HepG2 (cell line): Measurements from ENCODE around the gene CERT1. TPM values are rescaled to one million over a fixed set of nuclear protein-coding genes. Genes with fewer than 3 reads are reported as not detected.

ENCODE experiments used
- ARID5B ChIP-seq: IDR thresholded peaks from 2 replicates; pipeline ENCODE4 v1.4.0; 2020; ENCODE audit warnings: mild to moderate bottlenecking, missing genetic modification reagents
- ASH2L ChIP-seq: fragments of 300-600, 200-600 bp; sonication (generic); IDR thresholded peaks from 2 replicates; pipeline ENCODE4 v1.7.0; 2017; ENCODE audit warnings: low read depth, mild to moderate bottlenecking, moderate library complexity, mixed read lengths, low read length; ENCODE audit not compliant: insufficient read length
- FOXA3 ChIP-seq: IDR thresholded peaks from 2 replicates; pipeline ENCODE4 v1.6.1; 2016; ENCODE audit warnings: missing genetic modification reagents, missing compliant biosample characterization
- FOXP1 ChIP-seq, 2 experiments: fragments of 450-650 bp in 1 of 2; IDR thresholded peaks; 2 replicates each; pipeline ENCODE4 v1.6.1; 2017 to 2018; ENCODE audit warnings: antibody characterized with exemption in 1 of 2
- KDM6A ChIP-seq: IDR thresholded peaks from 2 replicates; pipeline ENCODE4 v1.6.1; 2016; ENCODE audit warnings: low read depth
- NFATC3 ChIP-seq: sonication (generic); formaldehyde crosslinking; IDR thresholded peaks from 2 replicates; pipeline ENCODE4 v1.5.1; 2020; ENCODE audit warnings: mild to moderate bottlenecking, missing genetic modification reagents
- RFXANK ChIP-seq: IDR thresholded peaks from 2 replicates; pipeline ENCODE4 v1.6.1; 2016
- RXRB ChIP-seq: IDR thresholded peaks from 2 replicates; pipeline ENCODE4 v1.6.1; 2016; ENCODE audit warnings: borderline replicate concordance, missing genetic modification reagents, missing compliant biosample characterization
- SALL1 ChIP-seq: sonication (generic); formaldehyde crosslinking; IDR thresholded peaks from 2 replicates; pipeline ENCODE4 v1.8.0; 2022; ENCODE audit warnings: mild to moderate bottlenecking, missing genetic modification reagents
- SNAI1 ChIP-seq: sonication (generic); formaldehyde crosslinking; IDR thresholded peaks from 2 replicates; pipeline ENCODE4 v1.5.0; 2020; ENCODE audit warnings: mild to moderate bottlenecking, missing genetic modification reagents, borderline replicate concordance
- ZFX ChIP-seq: sonication (generic); formaldehyde crosslinking; IDR thresholded peaks from 2 replicates; pipeline ENCODE4 v1.4.0; 2020; ENCODE audit warnings: mild to moderate bottlenecking, low read depth, missing genetic modification reagents, moderate library complexity
- ZMYM3 ChIP-seq: sonication (generic); formaldehyde crosslinking; IDR thresholded peaks from 2 replicates; pipeline ENCODE4 v1.5.1; 2020; ENCODE audit warnings: mild to moderate bottlenecking, missing genetic modification reagents
- ZNF672 ChIP-seq: sonication (generic); formaldehyde crosslinking; IDR thresholded peaks from 2 replicates; pipeline ENCODE4 v1.8.1; 2022; ENCODE audit warnings: missing genetic modification reagents
- ZNF761 ChIP-seq: sonication (generic); formaldehyde crosslinking; conservative IDR thresholded peaks from 2 replicates; pipeline ENCODE4 v1.4.0; 2020; ENCODE audit warnings: mild to moderate bottlenecking, missing genetic modification reagents
- ZSCAN25 ChIP-seq: sonication (generic); formaldehyde crosslinking; IDR thresholded peaks from 2 replicates; pipeline ENCODE4 v1.8.0; 2022; ENCODE audit warnings: mild to moderate bottlenecking, missing genetic modification reagents
- polyA plus RNA-seq, 8 experiments: library from polyadenylated mRNA; depleted of rRNA in 3 of 8; stranded (reverse) in 7 of 8; unstranded in 1 of 8; fragments of >200 nt; fragmentation: Illumina TruSeq in 4 of 8; extraction: Trizol in 4 of 8; gene quantifications; 2 replicates each; pipeline versions ENCODE4 v1.2.1 to v1.2.3, GENCODE V29; 2011 to 2016; ENCODE audit warnings: low read depth in 4 of 8, missing spikeins in 1 of 8, mixed read lengths in 1 of 8; ENCODE audit not compliant: insufficient read depth in 1 of 8
- total RNA-seq, 5 experiments: library from RNA; depleted of rRNA; stranded (reverse); fragments of >200 nt; fragmentation: Illumina TruSeq; extraction: Trizol; gene quantifications; 2 replicates each; pipeline ENCODE4 v1.2.3, GENCODE V29; 2016; ENCODE audit warnings: low read depth in 1 of 5
- TF ChIP-seq, protein P1 (sequence below): sonication (generic); formaldehyde crosslinking; IDR thresholded peaks from 2 replicates; pipeline ENCODE4 v1.5.0; 2020; ENCODE audit warnings: missing genetic modification reagents
- TF ChIP-seq, protein P2 (sequence below): sonication (generic); formaldehyde crosslinking; IDR thresholded peaks from 2 replicates; pipeline ENCODE4 v1.4.0; 2020; ENCODE audit warnings: missing genetic modification reagents
- TF ChIP-seq, protein P3 (sequence below): sonication (generic); formaldehyde crosslinking; conservative IDR thresholded peaks from 2 replicates; pipeline ENCODE4 v1.4.0; 2020; ENCODE audit warnings: mild to moderate bottlenecking, missing genetic modification reagents, moderate library complexity

CERT1 gene
- total and polyA plus RNA-seq, 2 of the 13 experiments (the other 11 are each of a cell fraction or from before 2014, with no cell fraction given): 8.2 to 12.7 TPM

GRCh38 chr5:75331095-75332090 is 180.0 kb downstream of the CERT1 start (continued):
- TF ChIP-seq SNAI1 (CRISPR knock-in tag) (no peak), ZMYM3 (peak; percentile 82), ZSCAN25 (no peak), ASH2L (peak; percentile 62), RFXANK (no peak), ZNF761 (0 out of 2 replicates have a peak, but pooled peaks have one; percentile 29), ZFX (CRISPR knock-in tag) (peak; percentile 14; the same call in 1 of the 2 replicates), NFATC3 (no peak), ARID5B (CRISPR knock-in tag) (peak; percentile 83), FOXP1 (IDR thresholded peaks at IDR 0.05) (no peak), FOXP1 (CRISPR knock-in tag; IDR thresholded peaks at IDR 0.05) (peak; percentile 54; the same call in 1 of the 2 replicates), FOXA3 (CRISPR knock-in tag) (peak; percentile 74), SALL1 (CRISPR knock-in tag) (peak; percentile 50), ZNF672 (CRISPR knock-in tag) (no peak), KDM6A (CRISPR knock-in tag) (0 out of 2 replicates have a peak, but pooled peaks have one; percentile 34), RXRB (peak; percentile 51; the same call in 1 of the 2 replicates)
- TF ChIP-seq, protein P1, sequence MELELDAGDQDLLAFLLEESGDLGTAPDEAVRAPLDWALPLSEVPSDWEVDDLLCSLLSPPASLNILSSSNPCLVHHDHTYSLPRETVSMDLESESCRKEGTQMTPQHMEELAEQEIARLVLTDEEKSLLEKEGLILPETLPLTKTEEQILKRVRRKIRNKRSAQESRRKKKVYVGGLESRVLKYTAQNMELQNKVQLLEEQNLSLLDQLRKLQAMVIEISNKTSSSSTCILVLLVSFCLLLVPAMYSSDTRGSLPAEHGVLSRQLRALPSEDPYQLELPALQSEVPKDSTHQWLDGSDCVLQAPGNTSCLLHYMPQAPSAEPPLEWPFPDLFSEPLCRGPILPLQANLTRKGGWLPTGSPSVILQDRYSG: no peak
- TF ChIP-seq, protein P2, sequence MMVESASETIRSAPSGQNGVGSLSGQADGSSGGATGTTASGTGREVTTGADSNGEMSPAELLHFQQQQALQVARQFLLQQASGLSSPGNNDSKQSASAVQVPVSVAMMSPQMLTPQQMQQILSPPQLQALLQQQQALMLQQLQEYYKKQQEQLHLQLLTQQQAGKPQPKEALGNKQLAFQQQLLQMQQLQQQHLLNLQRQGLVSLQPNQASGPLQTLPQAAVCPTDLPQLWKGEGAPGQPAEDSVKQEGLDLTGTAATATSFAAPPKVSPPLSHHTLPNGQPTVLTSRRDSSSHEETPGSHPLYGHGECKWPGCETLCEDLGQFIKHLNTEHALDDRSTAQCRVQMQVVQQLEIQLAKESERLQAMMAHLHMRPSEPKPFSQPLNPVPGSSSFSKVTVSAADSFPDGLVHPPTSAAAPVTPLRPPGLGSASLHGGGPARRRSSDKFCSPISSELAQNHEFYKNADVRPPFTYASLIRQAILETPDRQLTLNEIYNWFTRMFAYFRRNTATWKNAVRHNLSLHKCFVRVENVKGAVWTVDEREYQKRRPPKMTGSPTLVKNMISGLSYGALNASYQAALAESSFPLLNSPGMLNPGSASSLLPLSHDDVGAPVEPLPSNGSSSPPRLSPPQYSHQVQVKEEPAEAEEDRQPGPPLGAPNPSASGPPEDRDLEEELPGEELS: peak; percentile 11; the same call in 1 of the 2 replicates
- TF ChIP-seq, protein P3, sequence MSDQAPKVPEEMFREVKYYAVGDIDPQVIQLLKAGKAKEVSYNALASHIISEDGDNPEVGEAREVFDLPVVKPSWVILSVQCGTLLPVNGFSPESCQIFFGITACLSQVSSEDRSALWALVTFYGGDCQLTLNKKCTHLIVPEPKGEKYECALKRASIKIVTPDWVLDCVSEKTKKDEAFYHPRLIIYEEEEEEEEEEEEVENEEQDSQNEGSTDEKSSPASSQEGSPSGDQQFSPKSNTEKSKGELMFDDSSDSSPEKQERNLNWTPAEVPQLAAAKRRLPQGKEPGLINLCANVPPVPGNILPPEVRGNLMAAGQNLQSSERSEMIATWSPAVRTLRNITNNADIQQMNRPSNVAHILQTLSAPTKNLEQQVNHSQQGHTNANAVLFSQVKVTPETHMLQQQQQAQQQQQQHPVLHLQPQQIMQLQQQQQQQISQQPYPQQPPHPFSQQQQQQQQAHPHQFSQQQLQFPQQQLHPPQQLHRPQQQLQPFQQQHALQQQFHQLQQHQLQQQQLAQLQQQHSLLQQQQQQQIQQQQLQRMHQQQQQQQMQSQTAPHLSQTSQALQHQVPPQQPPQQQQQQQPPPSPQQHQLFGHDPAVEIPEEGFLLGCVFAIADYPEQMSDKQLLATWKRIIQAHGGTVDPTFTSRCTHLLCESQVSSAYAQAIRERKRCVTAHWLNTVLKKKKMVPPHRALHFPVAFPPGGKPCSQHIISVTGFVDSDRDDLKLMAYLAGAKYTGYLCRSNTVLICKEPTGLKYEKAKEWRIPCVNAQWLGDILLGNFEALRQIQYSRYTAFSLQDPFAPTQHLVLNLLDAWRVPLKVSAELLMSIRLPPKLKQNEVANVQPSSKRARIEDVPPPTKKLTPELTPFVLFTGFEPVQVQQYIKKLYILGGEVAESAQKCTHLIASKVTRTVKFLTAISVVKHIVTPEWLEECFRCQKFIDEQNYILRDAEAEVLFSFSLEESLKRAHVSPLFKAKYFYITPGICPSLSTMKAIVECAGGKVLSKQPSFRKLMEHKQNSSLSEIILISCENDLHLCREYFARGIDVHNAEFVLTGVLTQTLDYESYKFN: peak; percentile 88
